Measurements from ENCODE around the gene GAD1. TPM values are rescaled to one million over a fixed set of nuclear protein-coding genes. Genes with fewer than 3 reads are reported as not detected.

The GAD1 gene
- total RNA-seq, 1 donor from 2014 or later = 3.2 TPM

GRCh38 chr2:170896622-170897021, 79.9 kb downstream of the GAD1 start:
- no peak for DNase-seq

- no peak for DNase-seq
Measured at GRCh38 chr2:170897108-170897507, 80.4 kb downstream of the GAD1 start.

GRCh38 chr2:170905864-170906263, 89.2 kb downstream of the GAD1 start:
- no peak for DNase-seq

Small RNA genes within 50 kb of the gene (small RNA-seq; reads per million reads assigned to genes)
- not detected for gene RF00019 (ENCODE audit: low replicate concordance)

Other genes with a start within 250 kb of the GAD1 start
- 1.8 TPM for gene SP5, start 101.5 kb upstream of the GAD1 start, total RNA-seq
- 0.79 TPM for gene ERICH2, start 46.5 kb upstream of the GAD1 start, total RNA-seq
- gene GORASP2, start 112.4 kb downstream of the GAD1 start, total RNA-seq = 34.7 TPM

Measured in skin of body (tissue), 3 donors.